Stimulated activated naive CD8-positive, alpha-beta T cell treated with anti-CD3 and anti-CD28 coated beads, Interleukin-15, Interleukin-2, amounts not matched to agents 100 ng/mL and 50 ng/mL, for 24 hours (primary cell): ENCODE measurements around the gene SIL1.
"Not testable (repeated sequence)": the region's sequence is repeated elsewhere in the genome, so short reads cannot be mapped to it uniquely, and the experiment has no call there.

Source experiments
- H3K27ac Mint-ChIP-seq: one replicate; pipeline ENCODE4 v1.8.0; 2021; ENCODE audit warnings: mild to moderate bottlenecking, mixed read lengths
- H3K27me3 Mint-ChIP-seq: one replicate; pipeline ENCODE4 v1.8.0; 2021; ENCODE audit warnings: mixed read lengths
- H3K36me3 Mint-ChIP-seq: one replicate; pipeline ENCODE4 v1.8.0; 2021; ENCODE audit warnings: low read depth, mixed read lengths
- H3K4me1 Mint-ChIP-seq: one replicate; pipeline ENCODE4 v1.8.0; 2021; ENCODE audit warnings: low read depth, mixed read lengths
- H3K4me3 Mint-ChIP-seq: one replicate; pipeline ENCODE4 v1.8.0; 2021; ENCODE audit warnings: mild to moderate bottlenecking, mixed read lengths
- H3K9me3 Mint-ChIP-seq: one replicate; pipeline ENCODE4 v1.8.0; 2021; ENCODE audit warnings: mixed read lengths

The SIL1 gene

DNA sequence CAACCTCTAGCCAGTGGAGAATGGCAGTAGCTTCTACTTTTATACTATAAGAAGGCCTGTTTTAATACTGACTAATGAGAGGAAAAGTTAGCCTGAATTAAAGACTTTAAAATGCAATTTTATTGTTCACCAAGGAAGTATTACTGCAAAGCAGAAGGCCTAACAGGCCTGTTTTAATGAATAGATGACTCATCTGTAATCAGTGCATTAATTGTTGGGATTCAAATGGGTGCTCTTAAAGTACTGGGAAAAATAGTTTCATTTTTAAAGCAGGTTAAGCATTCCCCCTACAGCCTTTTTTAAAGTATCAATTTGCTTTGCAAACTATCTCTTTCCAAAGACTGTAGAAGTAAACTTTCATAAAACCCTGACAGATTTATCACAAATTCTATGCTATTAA is 147.7 kb downstream of the SIL1 start:
- Mint-ChIP-seq H3K27me3 (no peaks in the 10 kb centered on the region), H3K36me3 (peaks cover 23% of the 10 kb centered on the region), H3K27ac (no peak overlapping the region), H3K4me1 (no peaks in the 10 kb centered on the region), H3K9me3 (no peaks in the 10 kb centered on the region), H3K4me3 (no peak overlapping the region)

GRCh38 chr5:139049780-139050179 is 148.4 kb downstream of the SIL1 start:
- Mint-ChIP-seq H3K36me3 (peaks cover 23% of the 10 kb centered on the region), H3K9me3 (no peaks in the 10 kb centered on the region), H3K4me1 (no peaks in the 10 kb centered on the region), H3K27ac (no peak overlapping the region), H3K27me3 (no peaks in the 10 kb centered on the region), H3K4me3 (no peak overlapping the region)

DNA sequence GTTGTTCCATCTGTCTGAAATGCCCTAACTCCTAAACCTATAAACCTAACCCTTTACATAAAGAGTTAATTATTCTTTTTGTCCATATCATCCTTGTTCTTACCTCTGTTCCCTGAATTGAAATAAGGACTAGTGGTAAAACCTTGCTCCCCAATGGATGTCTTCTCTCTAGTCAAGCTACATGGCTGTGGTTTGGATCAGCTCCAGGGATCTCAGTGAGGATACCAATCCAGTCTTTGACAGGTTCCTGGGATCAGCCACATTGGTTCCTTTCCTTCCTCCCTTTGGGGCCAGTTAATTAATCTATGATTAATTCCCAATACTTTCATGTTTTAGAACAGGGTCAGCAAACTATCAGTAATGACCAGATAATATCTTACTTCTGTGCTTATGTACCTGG is 151.6 kb downstream of the SIL1 start:
- H3K9me3 Mint-ChIP-seq, result no peaks in the 10 kb centered on the region
- no peak overlapping the region for H3K27ac Mint-ChIP-seq
- no peak overlapping the region for H3K4me3 Mint-ChIP-seq
- peaks cover 21% of the 10 kb centered on the region for H3K36me3 Mint-ChIP-seq
- H3K27me3 Mint-ChIP-seq, result no peaks in the 10 kb centered on the region
- H3K4me1 Mint-ChIP-seq, result no peaks in the 10 kb centered on the region

DNA sequence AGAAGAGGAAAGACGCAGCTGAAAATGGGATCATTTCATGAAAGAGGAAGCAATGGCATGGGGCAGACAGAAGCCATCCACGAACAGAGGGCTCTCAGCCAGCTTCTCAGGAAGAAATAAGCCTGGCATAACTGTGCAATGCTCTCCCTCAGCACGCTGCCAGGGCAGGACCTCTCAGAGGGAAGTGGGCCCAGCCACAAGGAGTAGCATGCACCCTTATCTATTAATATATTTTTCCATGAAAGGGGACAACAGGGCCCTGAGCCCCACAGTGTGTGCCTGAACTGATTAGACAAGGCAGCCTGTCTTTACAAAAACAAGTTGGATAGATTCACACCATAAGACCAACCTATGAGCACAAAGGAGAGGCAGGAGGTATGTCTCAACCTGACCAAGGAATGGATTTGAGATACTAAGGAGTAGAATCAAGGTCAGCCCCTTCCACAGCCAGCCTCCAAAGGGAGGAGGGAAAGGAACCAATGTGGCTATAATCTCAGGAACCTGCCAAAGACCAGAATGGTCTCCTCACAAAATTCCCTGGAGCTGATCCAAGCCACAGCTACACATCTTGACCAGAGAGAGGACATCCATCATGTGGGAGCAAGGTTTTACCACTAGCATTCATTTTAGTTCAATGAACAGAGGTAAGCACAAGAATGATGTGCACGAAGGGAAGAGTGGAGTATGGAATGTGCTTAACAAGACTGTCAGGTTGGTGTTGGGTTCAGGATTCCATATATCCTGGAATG is 154.8 kb downstream of the SIL1 start:
- Mint-ChIP-seq H3K27ac (no peak overlapping the region), H3K4me3 (no peak overlapping the region), H3K9me3 (no peaks in the 10 kb centered on the region)

GRCh38 chr5:139040081-139040480 is 158.1 kb downstream of the SIL1 start:
- H3K4me1 Mint-ChIP-seq, result no peaks in the 10 kb centered on the region
- peaks cover 14% of the 10 kb centered on the region for H3K9me3 Mint-ChIP-seq
- no peaks in the 10 kb centered on the region for H3K27me3 Mint-ChIP-seq
- H3K4me3 Mint-ChIP-seq, result no peak overlapping the region
- H3K36me3 Mint-ChIP-seq, result peaks cover 36% of the 10 kb centered on the region
- no peak overlapping the region for H3K27ac Mint-ChIP-seq

More for the DNA sequence above, 154.8 kb downstream of the SIL1 start:
- H3K4me1 Mint-ChIP-seq, result no peaks in the 10 kb centered on the region
- H3K27me3 Mint-ChIP-seq, result no peaks in the 10 kb centered on the region
- peaks cover 17% of the 10 kb centered on the region for H3K36me3 Mint-ChIP-seq

- Mint-ChIP-seq H3K9me3 (peaks cover 19% of the 10 kb centered on the region), H3K27me3 (no peaks in the 10 kb centered on the region), H3K4me3 (no peak overlapping the region), H3K4me1 (no peaks in the 10 kb centered on the region), H3K36me3 (peaks cover 44% of the 10 kb centered on the region), H3K27ac (no peak overlapping the region)
Observed at GRCh38 chr5:139038613-139039305, 159.4 kb downstream of the SIL1 start.

DNA sequence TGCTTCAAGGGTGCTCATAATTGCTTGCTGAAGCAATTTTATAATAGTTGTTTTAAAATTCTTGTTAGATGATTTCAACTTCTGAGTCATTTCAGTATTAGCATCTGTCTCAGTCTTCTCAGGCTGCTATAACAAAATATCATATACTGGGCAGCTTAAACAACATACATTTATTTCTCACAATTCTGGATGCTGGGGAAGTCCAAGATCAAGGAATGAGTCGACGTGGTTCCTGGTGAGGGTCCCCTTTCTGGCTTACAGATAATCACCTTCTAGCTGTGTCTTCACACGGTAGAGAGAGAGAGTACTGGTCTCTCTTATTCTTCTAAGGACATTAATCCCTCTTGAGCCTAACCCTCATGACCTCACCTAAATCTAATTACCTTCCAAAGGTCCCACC is 160.4 kb downstream of the SIL1 start:
- no peak overlapping the region for H3K27ac Mint-ChIP-seq
- H3K9me3 Mint-ChIP-seq, result peaks cover 24% of the 10 kb centered on the region
- H3K27me3 Mint-ChIP-seq, result no peaks in the 10 kb centered on the region
- H3K4me3 Mint-ChIP-seq, result no peak overlapping the region
- no peaks in the 10 kb centered on the region for H3K4me1 Mint-ChIP-seq
- peaks cover 49% of the 10 kb centered on the region for H3K36me3 Mint-ChIP-seq

- not testable (repeated sequence) for H3K4me1 Mint-ChIP-seq, H3K27ac Mint-ChIP-seq, H3K4me3 Mint-ChIP-seq, H3K27me3 Mint-ChIP-seq
- Mint-ChIP-seq H3K9me3 (peaks cover 24% of the 10 kb centered on the region), H3K36me3 (peaks cover 49% of the 10 kb centered on the region)
Observed at GRCh38 chr5:139036332-139036731, 161.8 kb downstream of the SIL1 start.

DNA sequence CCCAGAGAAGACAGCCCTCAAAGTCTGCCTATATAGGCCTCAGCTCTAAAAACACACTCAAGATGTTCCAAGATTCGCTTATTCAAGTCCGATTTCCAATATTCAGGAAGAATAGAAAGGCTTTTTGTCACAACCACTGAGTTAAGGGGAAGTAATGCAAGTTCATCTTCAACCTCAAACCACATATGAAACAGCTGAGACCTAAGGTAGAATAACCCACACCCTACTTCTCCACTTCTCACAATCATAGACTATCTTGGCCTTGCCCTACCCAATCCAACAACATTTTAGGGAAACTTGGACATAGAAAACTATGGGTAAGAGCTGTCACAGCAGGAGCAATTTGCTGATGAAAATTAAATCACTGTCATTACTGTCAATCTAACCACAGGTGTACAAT is 171.0 kb downstream of the SIL1 start:
- H3K27me3 Mint-ChIP-seq, result no peaks in the 10 kb centered on the region
- H3K27ac Mint-ChIP-seq, result no peak overlapping the region
- H3K36me3 Mint-ChIP-seq, result peaks cover 30% of the 10 kb centered on the region
- H3K4me1 Mint-ChIP-seq, result peaks cover 14% of the 10 kb centered on the region
- no peaks in the 10 kb centered on the region for H3K9me3 Mint-ChIP-seq
- no peak overlapping the region for H3K4me3 Mint-ChIP-seq

DNA sequence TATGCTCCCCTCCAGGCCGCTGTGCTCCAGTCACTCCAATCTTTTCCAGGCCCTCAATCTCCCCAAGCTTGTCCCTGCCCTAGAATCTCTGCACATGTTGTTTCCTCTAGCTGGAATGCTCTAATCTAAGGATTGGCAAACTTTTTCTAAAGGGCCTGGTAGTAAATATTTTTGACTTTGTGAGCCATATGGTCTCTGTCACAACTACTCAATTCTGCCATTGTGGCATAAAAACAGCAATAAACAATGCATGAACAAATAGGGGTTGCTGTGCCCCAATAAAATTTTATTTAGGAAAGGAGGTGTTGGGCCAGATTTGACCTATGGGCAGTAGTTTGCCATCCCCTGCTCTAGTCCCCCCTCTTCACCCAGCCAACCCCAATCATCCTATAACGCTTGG is 172.5 kb downstream of the SIL1 start:
- H3K36me3 Mint-ChIP-seq, result peaks cover 42% of the 10 kb centered on the region
- H3K4me1 Mint-ChIP-seq, result peaks cover 14% of the 10 kb centered on the region
- H3K27ac Mint-ChIP-seq, result no peak overlapping the region
- H3K27me3 Mint-ChIP-seq, result no peaks in the 10 kb centered on the region
- no peaks in the 10 kb centered on the region for H3K9me3 Mint-ChIP-seq
- H3K4me3 Mint-ChIP-seq, result no peak overlapping the region

- Mint-ChIP-seq H3K4me3 (no peak overlapping the region), H3K4me1 (peaks cover 10% of the 10 kb centered on the region), H3K27me3 (no peaks in the 10 kb centered on the region), H3K27ac (no peak overlapping the region), H3K9me3 (no peaks in the 10 kb centered on the region), H3K36me3 (peaks cover 64% of the 10 kb centered on the region)
Observed at GRCh38 chr5:139023286-139023685, 174.9 kb downstream of the SIL1 start.

DNA sequence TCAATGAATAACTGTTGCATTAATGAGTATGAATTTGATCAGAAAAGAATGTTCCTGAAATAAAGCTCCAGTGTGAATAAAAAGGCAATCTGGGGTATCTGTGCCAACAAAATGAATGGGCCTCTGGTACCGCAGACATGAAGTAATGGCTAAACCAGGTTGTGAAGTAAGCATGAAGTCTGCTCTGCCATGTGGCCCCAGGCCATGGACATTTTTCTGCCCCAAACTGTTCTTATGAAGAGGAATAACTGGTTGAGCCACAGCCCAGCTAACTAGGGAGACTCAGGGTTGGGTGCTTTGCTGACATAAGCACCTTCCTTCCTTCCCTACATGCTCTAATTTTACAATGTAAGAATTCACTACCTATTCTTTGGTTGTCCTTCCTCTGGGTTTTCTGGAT is 175.6 kb downstream of the SIL1 start:
- no peaks in the 10 kb centered on the region for H3K9me3 Mint-ChIP-seq
- H3K4me3 Mint-ChIP-seq, result no peak overlapping the region
- no peaks in the 10 kb centered on the region for H3K27me3 Mint-ChIP-seq
- no peak overlapping the region for H3K27ac Mint-ChIP-seq
- peaks cover 3% of the 10 kb centered on the region for H3K4me1 Mint-ChIP-seq
- peaks cover 70% of the 10 kb centered on the region for H3K36me3 Mint-ChIP-seq

- peaks cover 71% of the 10 kb centered on the region for H3K36me3 Mint-ChIP-seq
Observed at GRCh38 chr5:139021346-139021745, 176.8 kb downstream of the SIL1 start.

DNA sequence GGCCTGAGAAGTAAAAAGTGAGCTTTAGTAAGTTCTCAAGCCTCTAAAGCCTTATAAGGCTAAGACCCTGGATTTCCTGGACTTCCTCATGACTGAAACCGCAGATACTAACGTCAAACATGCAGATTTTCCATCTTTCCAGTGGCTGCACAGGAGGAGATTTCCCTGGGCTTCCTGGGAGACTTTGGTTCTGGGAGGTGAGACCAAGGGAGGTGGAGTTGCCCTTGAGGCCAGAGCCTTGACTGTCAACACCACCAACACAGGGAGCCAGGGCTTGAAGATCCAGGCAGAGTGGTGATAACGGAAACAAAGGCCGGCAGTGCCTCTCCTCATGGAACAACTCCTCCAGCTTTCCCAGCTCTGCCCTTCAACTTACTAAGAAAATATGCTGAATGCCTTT is 178.3 kb downstream of the SIL1 start:
- no peaks in the 10 kb centered on the region for H3K27me3 Mint-ChIP-seq
- H3K36me3 Mint-ChIP-seq, result peaks cover 79% of the 10 kb centered on the region
- H3K9me3 Mint-ChIP-seq, result no peaks in the 10 kb centered on the region
- no peaks in the 10 kb centered on the region for H3K4me1 Mint-ChIP-seq
- no peak overlapping the region for H3K4me3 Mint-ChIP-seq
- H3K27ac Mint-ChIP-seq, result no peak overlapping the region

More at GRCh38 chr5:139021346-139021745, 176.8 kb downstream of the SIL1 start:
- Mint-ChIP-seq H3K4me3 (no peak overlapping the region), H3K4me1 (no peaks in the 10 kb centered on the region), H3K27ac (no peak overlapping the region), H3K9me3 (no peaks in the 10 kb centered on the region), H3K27me3 (no peaks in the 10 kb centered on the region)

- Mint-ChIP-seq H3K9me3 (no peaks in the 10 kb centered on the region), H3K27ac (no peak overlapping the region), H3K36me3 (peaks cover 81% of the 10 kb centered on the region), H3K4me1 (no peaks in the 10 kb centered on the region), H3K27me3 (no peaks in the 10 kb centered on the region), H3K4me3 (no peak overlapping the region)
Observed at GRCh38 chr5:139019211-139019610, 179.0 kb downstream of the SIL1 start.

DNA sequence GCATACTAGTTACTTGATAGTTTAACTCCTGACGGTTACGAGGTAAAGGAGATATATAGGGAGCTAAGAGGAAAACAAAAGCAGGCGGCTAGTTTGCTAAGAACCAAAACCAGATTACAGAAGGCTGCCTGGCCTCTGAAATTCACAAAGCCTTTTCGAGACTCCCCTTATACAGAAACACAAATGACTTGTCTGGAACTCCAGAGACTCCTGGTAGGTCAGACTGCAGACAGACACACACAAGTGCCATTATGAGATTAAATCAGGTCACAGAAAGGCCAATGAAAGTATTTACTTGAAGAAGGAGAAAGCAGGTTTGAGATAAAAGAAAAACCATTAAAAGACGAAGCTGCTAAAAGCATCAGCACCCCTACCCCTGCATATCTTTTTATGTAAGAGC is 180.5 kb downstream of the SIL1 start:
- Mint-ChIP-seq H3K4me1 (no peaks in the 10 kb centered on the region), H3K27me3 (no peaks in the 10 kb centered on the region), H3K27ac (no peak overlapping the region), H3K36me3 (peaks cover 87% of the 10 kb centered on the region), H3K9me3 (no peaks in the 10 kb centered on the region), H3K4me3 (no peak overlapping the region)
